ENCODE data around the gene RIMS1.

RIMS1 gene

GRCh38 chr6:72417759-72418158 lies 531.4 kb downstream of the RIMS1 start:
- DNase-seq = no peak

GRCh38 chr6:72418495-72418894 lies 532.1 kb downstream of the RIMS1 start:
- no peak for DNase-seq

GRCh38 chr6:72419966-72420365 lies 533.6 kb downstream of the RIMS1 start:
- no peak for DNase-seq

- no peak for DNase-seq
These were observed 534.1 kb downstream of the RIMS1 start for GRCh38 chr6:72420409-72420808.

GRCh38 chr6:72421387-72421786 lies 535.0 kb downstream of the RIMS1 start:
- no peak for DNase-seq

- DNase-seq = no peak
These were observed 535.8 kb downstream of the RIMS1 start for GRCh38 chr6:72422171-72422570.

- DNase-seq = no peak
These were observed 538.1 kb downstream of the RIMS1 start for GRCh38 chr6:72424476-72424875.

- no peak for DNase-seq
These were observed 538.8 kb downstream of the RIMS1 start for GRCh38 chr6:72425003-72425681.

GRCh38 chr6:72440611-72441010 lies 554.3 kb downstream of the RIMS1 start:
- no peak for DNase-seq

- no peak for DNase-seq
These were observed 560.1 kb downstream of the RIMS1 start for GRCh38 chr6:72446430-72446829.
